Spleen (tissue), 11 donors: ENCODE measurements around the gene CFAP57. TPM values are rescaled to one million over a fixed set of nuclear protein-coding genes. Genes with fewer than 3 reads are reported as not detected.

Experiments
- DNase-seq: peaks from one replicate; pipeline ENCODE4 v3.0.0-alpha.2; 2020
- H3K27ac ChIP-seq, 8 donors: fragments of 200-600 bp; sonication (generic) in 7 of 8; 1 replicate in 4 of 8; 2 replicates in 4 of 8; pipeline versions ENCODE4 v1.5.0 to v1.8.0; 2016 to 2021; ENCODE audit warnings: inconsistent platforms in 4 of 8, mild to moderate bottlenecking in 4 of 8, moderate library complexity in 1 of 8
- H3K27me3 ChIP-seq, 7 donors: fragments of 200-600 bp; sonication (generic) in 6 of 7; replicated peaks in 1 of 7; 1 replicate in 4 of 7; 2 replicates in 3 of 7; pipeline versions ENCODE4 v1.5.0 to v1.8.0; 2016 to 2021; ENCODE audit warnings: inconsistent platforms in 3 of 7, mild to moderate bottlenecking in 1 of 7
- H3K36me3 ChIP-seq, 6 donors: fragments of 200-600 bp; sonication (generic) in 5 of 6; 1 replicate in 4 of 6; 2 replicates in 2 of 6; pipeline versions ENCODE4 v1.5.0 to v1.8.0; 2016 to 2021; ENCODE audit warnings: inconsistent platforms in 2 of 6
- H3K4me1 ChIP-seq, 6 donors: fragments of 200-600 bp; sonication (generic) in 5 of 6; 1 replicate in 3 of 6; 2 replicates in 3 of 6; pipeline versions ENCODE4 v1.5.0 to v1.8.0; 2016 to 2021; ENCODE audit warnings: inconsistent platforms in 3 of 6
- H3K4me3 ChIP-seq, 8 donors: fragments of 200-600 bp; sonication (generic) in 7 of 8; 1 replicate in 4 of 8; 2 replicates in 4 of 8; pipeline versions ENCODE4 v1.5.0 to v1.8.0; 2016 to 2021; ENCODE audit warnings: inconsistent platforms in 4 of 8, mild to moderate bottlenecking in 4 of 8, moderate library complexity in 2 of 8
- H3K9me3 ChIP-seq, 8 donors: fragments of 200-600 bp; sonication (generic) in 7 of 8; 1 replicate in 4 of 8; 2 replicates in 4 of 8; pipeline versions ENCODE4 v1.5.0 to v1.8.0; 2016 to 2021; ENCODE audit warnings: inconsistent platforms in 4 of 8
- CTCF ChIP-seq, 11 experiments: fragments of 200-600 bp in 7 of 11; fragments of 450-650 bp in 4 of 11; sonication (generic) in 4 of 11; IDR thresholded peaks in 8 of 11; conservative IDR thresholded peaks in 3 of 11; 1 replicate in 7 of 11; 2 replicates in 4 of 11; pipeline versions ENCODE4 v1.4.0 to v1.8.0; 2016 to 2021; ENCODE audit warnings: antibody characterized with exemption in 11 of 11, inconsistent platforms in 4 of 11, mild to moderate bottlenecking in 1 of 11
- POLR2A ChIP-seq, 3 donors: fragments of 450-650 bp; IDR thresholded peaks; one replicate each; pipeline ENCODE4 v1.5.1; 2017; ENCODE audit warnings: antibody characterized with exemption in 3 of 3, mild to moderate bottlenecking in 1 of 3
- POLR2AphosphoS5 ChIP-seq, 3 donors: sonication (generic); formaldehyde crosslinking; IDR thresholded peaks; one replicate each; pipeline ENCODE4 v1.5.1; 2017; ENCODE audit warnings: antibody characterized with exemption in 3 of 3
- WGBS, 5 donors: extraction: QIAGEN DNeasy Blood & Tissue Kit in 3 of 5; methylation state at CpG; one replicate each; pipeline versions ENCODE4 v1.1.5 to v1.1.7; 2013 to 2018; 5-methylcytosine and 5-hydroxymethylcytosine counted together
- intact Hi-C: fragments of 100-400 bp; cut with DNase I; formaldehyde crosslinking; loops from one replicate; pipeline ENCODE4 v1.15.0; 2023; ENCODE audit warnings: low total_unique reads
- polyA plus RNA-seq, 3 donors: library from polyadenylated mRNA; stranded (reverse); fragments of 200-250 nt; gene quantifications; one replicate each; pipeline ENCODE4 v1.2.1, GENCODE V29; 2013
- total RNA-seq, 7 donors: library from RNA; depleted of rRNA in 3 of 7; stranded (reverse); fragments of >200 nt in 3 of 7; fragmentation: NEBNext Ultra II Directional in 4 of 7; extraction: Animal tissue kit (Norgen Biotek cat#: 25700) in 4 of 7; gene quantifications; one replicate each; pipeline versions ENCODE4 v1.1.0 to v1.2.1, GENCODE V29; 2016 to 2021
- donor health status: healthy with polysubstance abuse.
- donor health status: DM: no; HTN: no; CAD: no; lungs with moderate emphysema.
- donor health status: DM: no; HTN: no; CAD: no.
- donor health status: Bipolar disorder and iron deficiency.
- donor health status: healthy.
- donor health status: DM: no; HTN: no; CAD: no.
- donor health status: DM: yes; HTN: yes; CAD: no.

The CFAP57 gene
- total and polyA plus RNA-seq, 10 donors, result 0.03 to 0.07 (median 0.05) TPM; not detected in 7

GRCh38 chr1:43140010-43140409, 32.1 kb upstream of the CFAP57 start:
- intact Hi-C loops, result no loop called here
- peaks cover 0 to 23% (median 7%) of the 10 kb centered on the region in 7 donors for H3K27me3 ChIP-seq
- H3K27ac ChIP-seq, result no peak overlapping the region
- no peaks in the 10 kb centered on the region for H3K4me1 ChIP-seq
- peaks cover 0 to 17% (median 9%) of the 10 kb centered on the region in 8 donors for H3K9me3 ChIP-seq
- no peaks in the 10 kb centered on the region for H3K36me3 ChIP-seq
- no peak overlapping the region for H3K4me3 ChIP-seq
- no peak for DNase-seq
- no peak for TF ChIP-seq POLR2A (IDR thresholded peaks at IDR 0.05)
- TF ChIP-seq CTCF (IDR thresholded peaks at IDR 0.05 in 8 of 11, conservative IDR thresholded peaks at IDR 0.05 in 3 of 11), result no peak
- no peak for TF ChIP-seq POLR2AphosphoS5 (IDR thresholded peaks at IDR 0.05)

- H3K4me1 ChIP-seq, result no peaks in the 10 kb centered on the region
- WGBS, 5 donors, result 92 to 95% (median 93%) methylated on average over 4 of the region's 4 CpGs
These were observed 31.5 kb upstream of the CFAP57 start for GRCh38 chr1:43140583-43140982.

GRCh38 chr1:43143441-43143888, 28.7 kb upstream of the CFAP57 start:
- DNase-seq, result no peak
- TF ChIP-seq POLR2AphosphoS5 (IDR thresholded peaks at IDR 0.05) (no peak), POLR2A (IDR thresholded peaks at IDR 0.05) (no peak), CTCF (IDR thresholded peaks at IDR 0.05 in 8 of 11, conservative IDR thresholded peaks at IDR 0.05 in 3 of 11) (no peak)
- H3K4me1 ChIP-seq, result peaks cover 0 to 12% (median 10%) of the 10 kb centered on the region in 6 donors
- no peak overlapping the region for H3K4me3 ChIP-seq
- H3K36me3 ChIP-seq, result no peaks in the 10 kb centered on the region
- 37 to 42% (median 39%) methylated on average over 7 of the region's 7 CpGs for WGBS, 5 donors
- peaks cover 0 to 57% (median 35%) of the 10 kb centered on the region in 7 donors for H3K27me3 ChIP-seq
- H3K27ac ChIP-seq, result no peak overlapping the region
- H3K9me3 ChIP-seq, result peaks cover 0 to 17% (median 9%) of the 10 kb centered on the region in 8 donors
- intact Hi-C loops, result no loop called here

More at GRCh38 chr1:43140583-43140982, 31.5 kb upstream of the CFAP57 start:
- H3K36me3 ChIP-seq, result no peaks in the 10 kb centered on the region
- no peak for TF ChIP-seq CTCF (IDR thresholded peaks at IDR 0.05 in 8 of 11, conservative IDR thresholded peaks at IDR 0.05 in 3 of 11)
- TF ChIP-seq POLR2AphosphoS5 (IDR thresholded peaks at IDR 0.05), result no peak
- no peak for TF ChIP-seq POLR2A (IDR thresholded peaks at IDR 0.05)
- intact Hi-C loops, result no loop called here
- no peak overlapping the region for H3K27ac ChIP-seq
- H3K9me3 ChIP-seq, result peaks cover 0 to 17% (median 9%) of the 10 kb centered on the region in 8 donors
- no peak for DNase-seq
- peaks cover 0 to 29% (median 12%) of the 10 kb centered on the region in 7 donors for H3K27me3 ChIP-seq
- H3K4me3 ChIP-seq, result no peak overlapping the region

GRCh38 chr1:43144237-43144636, 27.9 kb upstream of the CFAP57 start:
- no peak overlapping the region for H3K27ac ChIP-seq
- TF ChIP-seq POLR2A (IDR thresholded peaks at IDR 0.05), result no peak
- TF ChIP-seq CTCF (IDR thresholded peaks at IDR 0.05 in 8 of 11, conservative IDR thresholded peaks at IDR 0.05 in 3 of 11), result no peak
- no peak for TF ChIP-seq POLR2AphosphoS5 (IDR thresholded peaks at IDR 0.05)

More at GRCh38 chr1:43144237-43144636, 27.9 kb upstream of the CFAP57 start:
- intact Hi-C loops, result no loop called here
- no peaks in the 10 kb centered on the region for H3K36me3 ChIP-seq
- H3K9me3 ChIP-seq, result peaks cover 0 to 15% (median 9%) of the 10 kb centered on the region in 8 donors
- DNase-seq, result no peak
- H3K4me1 ChIP-seq, result peaks cover 0 to 12% (median 10%) of the 10 kb centered on the region in 6 donors
- H3K27me3 ChIP-seq, result peaks cover 0 to 65% (median 39%) of the 10 kb centered on the region in 7 donors
- H3K4me3 ChIP-seq, result no peak overlapping the region
